GM19043 (cell line): ENCODE results near the gene ST6GAL2.

Experiments
- ATAC-seq: cut with Tn5 transposase; IDR thresholded peaks from one replicate; pipeline ENCODE4 v1.9.1; 2021; ENCODE audit warnings: low read depth; ENCODE audit not compliant: unreplicated experiment

Gene ST6GAL2

GRCh38 chr2:106758901-106759497, 127.0 kb downstream of the ST6GAL2 start:
- no peak for ATAC-seq
